ENCODE data around the gene KCNMA1.

Gene KCNMA1

GRCh38 chr10:77311186-77311585 lies 326.4 kb downstream of the KCNMA1 start:
- no peak overlapping the region for H3K27ac ChIP-seq

GRCh38 chr10:77310288-77310840 lies 327.2 kb downstream of the KCNMA1 start:
- Histone ChIP-seq H3K36me3 (ENCODE audit: insufficient read depth) (no peaks in the 10 kb centered on the region), H3K4me2 (no peak overlapping the region), H2AFZ (ENCODE audit: low read depth) (no peak overlapping the region), H3K4me1 (ENCODE audit: low read depth, poor library complexity, severe bottlenecking) (no peaks in the 10 kb centered on the region), H3K4me3 (IDR thresholded peaks at IDR 0.05; ENCODE audit: insufficient read depth, low read depth, low read length) (no peak overlapping the region), H4K20me1 (ENCODE audit: insufficient read depth) (no peaks in the 10 kb centered on the region), H3K79me2 (ENCODE audit: insufficient read depth, low read depth) (no peaks in the 10 kb centered on the region), H3K27me3 (ENCODE audit: insufficient read depth, low read depth) (no peaks in the 10 kb centered on the region), H3K27ac (no peak overlapping the region), H3K9ac (no peak overlapping the region)
- TF ChIP-seq CTCF (conservative IDR thresholded peaks at IDR 0.05; ENCODE audit: low read depth, low read length) = no peak

More at GRCh38 chr10:77311186-77311585, 326.4 kb downstream of the KCNMA1 start:
- no peak for TF ChIP-seq CTCF (conservative IDR thresholded peaks at IDR 0.05; ENCODE audit: low read depth, low read length)
- no peak overlapping the region for H3K4me2 ChIP-seq
- no peak overlapping the region for H2AFZ ChIP-seq (ENCODE audit: low read depth)
- no peaks in the 10 kb centered on the region for H3K36me3 ChIP-seq (ENCODE audit: insufficient read depth)
- no peaks in the 10 kb centered on the region for H3K27me3 ChIP-seq (ENCODE audit: insufficient read depth, low read depth)
- H3K4me1 ChIP-seq (ENCODE audit: low read depth, poor library complexity, severe bottlenecking) = no peaks in the 10 kb centered on the region
- no peaks in the 10 kb centered on the region for H3K79me2 ChIP-seq (ENCODE audit: insufficient read depth, low read depth)
- H3K4me3 ChIP-seq (IDR thresholded peaks at IDR 0.05; ENCODE audit: insufficient read depth, low read depth, low read length) = no peak overlapping the region
- H3K9ac ChIP-seq = no peak overlapping the region
- H4K20me1 ChIP-seq (ENCODE audit: insufficient read depth) = no peaks in the 10 kb centered on the region

GRCh38 chr10:77309509-77309908 lies 328.1 kb downstream of the KCNMA1 start:
- Histone ChIP-seq H3K36me3 (ENCODE audit: insufficient read depth) (no peaks in the 10 kb centered on the region), H4K20me1 (ENCODE audit: insufficient read depth) (no peaks in the 10 kb centered on the region), H3K79me2 (ENCODE audit: insufficient read depth, low read depth) (no peaks in the 10 kb centered on the region), H3K4me3 (IDR thresholded peaks at IDR 0.05; ENCODE audit: insufficient read depth, low read depth, low read length) (no peak overlapping the region), H3K4me1 (ENCODE audit: low read depth, poor library complexity, severe bottlenecking) (no peaks in the 10 kb centered on the region), H3K27ac (no peak overlapping the region), H3K4me2 (no peak overlapping the region), H3K27me3 (ENCODE audit: insufficient read depth, low read depth) (no peaks in the 10 kb centered on the region), H2AFZ (ENCODE audit: low read depth) (no peak overlapping the region), H3K9ac (no peak overlapping the region)
- TF ChIP-seq CTCF (conservative IDR thresholded peaks at IDR 0.05; ENCODE audit: low read depth, low read length) = no peak

- Histone ChIP-seq H3K79me2 (ENCODE audit: insufficient read depth, low read depth) (no peaks in the 10 kb centered on the region), H3K4me1 (ENCODE audit: low read depth, poor library complexity, severe bottlenecking) (no peaks in the 10 kb centered on the region), H2AFZ (ENCODE audit: low read depth) (no peak overlapping the region), H3K27ac (no peak overlapping the region), H4K20me1 (ENCODE audit: insufficient read depth) (no peaks in the 10 kb centered on the region), H3K4me2 (no peak overlapping the region), H3K27me3 (ENCODE audit: insufficient read depth, low read depth) (no peaks in the 10 kb centered on the region), H3K36me3 (ENCODE audit: insufficient read depth) (no peaks in the 10 kb centered on the region), H3K9ac (no peak overlapping the region), H3K4me3 (IDR thresholded peaks at IDR 0.05; ENCODE audit: insufficient read depth, low read depth, low read length) (no peak overlapping the region)
- no peak for TF ChIP-seq CTCF (conservative IDR thresholded peaks at IDR 0.05; ENCODE audit: low read depth, low read length)
Measured at GRCh38 chr10:77309092-77309491, 328.5 kb downstream of the KCNMA1 start.

All from KMS-11 (cell line).